Epithelial cell of prostate (primary cell): ENCODE results near the gene HOMER1.
A peak's percentile ranks its signal among the peaks of the same experiment; 100 is the strongest.
"Not testable (repeated sequence)": the region's sequence is repeated elsewhere in the genome, so short reads cannot be mapped to it uniquely, and the experiment has no call there.

Source experiments
- DNase-seq: peaks from one replicate; pipeline ENCODE4 v3.0.0-alpha.2; 2011; ENCODE audit warnings: low read depth, low spot score
- H3K27ac ChIP-seq: fragments of 450-650 bp; 2 replicates; pipeline ENCODE4 v1.5.1; 2017; ENCODE audit warnings: mild to moderate bottlenecking

HOMER1 gene

DNA sequence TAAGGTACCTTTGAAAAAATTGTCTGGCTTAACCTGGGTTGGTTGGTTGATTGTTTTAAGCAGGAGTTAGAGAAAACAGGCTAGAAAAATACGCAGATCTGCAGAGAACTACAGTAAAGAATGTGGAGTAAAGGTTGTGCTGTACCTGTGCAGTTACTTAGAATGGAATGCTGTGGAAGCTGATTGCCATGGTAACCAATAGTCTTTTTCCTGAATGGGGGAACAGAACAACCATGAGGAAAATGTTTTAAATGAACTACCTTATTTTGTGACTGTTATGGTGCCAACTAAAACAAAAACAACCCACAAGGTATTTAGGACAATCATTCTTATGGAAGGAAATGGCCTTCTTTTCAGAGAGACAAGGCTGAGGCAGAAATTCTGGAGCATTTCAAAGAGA is 4.8 kb upstream of the HOMER1 start:
- no peak for DNase-seq
- H3K27ac ChIP-seq: no peak overlapping the region

DNA sequence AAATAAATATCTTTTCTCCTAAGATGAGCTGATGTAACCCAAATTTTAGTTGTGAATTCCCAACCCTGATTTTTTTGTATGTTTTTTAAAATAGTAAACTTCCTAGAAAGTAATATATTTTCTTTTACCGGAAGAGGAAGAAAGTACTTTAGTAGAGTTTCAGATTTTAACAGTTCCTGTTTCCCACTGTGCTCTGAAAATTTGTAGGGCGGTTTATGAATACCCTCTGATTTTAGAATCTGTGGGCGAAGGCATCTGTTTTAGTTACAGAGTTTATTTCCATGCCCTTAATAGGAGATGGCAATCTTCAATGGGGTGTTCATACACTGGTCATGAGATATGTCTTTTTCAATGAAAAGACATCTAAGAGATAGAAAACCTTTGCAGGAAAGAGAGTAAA is 3.7 kb upstream of the HOMER1 start:
- H3K27ac ChIP-seq: no peak overlapping the region
- no peak for DNase-seq

DNA sequence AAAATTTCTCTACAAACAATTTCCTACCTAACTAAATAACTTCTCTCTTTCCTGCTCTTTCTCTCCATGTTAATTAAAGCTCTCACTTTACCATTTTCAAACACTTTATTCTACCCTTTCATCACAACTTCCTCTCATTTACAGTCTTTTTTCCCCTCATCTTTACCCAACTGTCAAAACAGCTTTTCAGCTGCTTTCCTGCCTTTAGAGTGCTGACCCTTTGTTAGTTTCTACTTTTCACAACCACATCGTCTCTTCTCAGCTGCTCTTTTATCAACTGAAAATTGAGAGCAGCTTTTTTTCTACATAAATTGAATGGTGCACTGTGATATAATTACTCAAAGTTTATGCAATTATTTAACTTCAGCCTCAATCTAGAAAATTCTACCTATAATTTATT is 3.1 kb upstream of the HOMER1 start:
- no peak overlapping the region for H3K27ac ChIP-seq
- DNase-seq: no peak

DNA sequence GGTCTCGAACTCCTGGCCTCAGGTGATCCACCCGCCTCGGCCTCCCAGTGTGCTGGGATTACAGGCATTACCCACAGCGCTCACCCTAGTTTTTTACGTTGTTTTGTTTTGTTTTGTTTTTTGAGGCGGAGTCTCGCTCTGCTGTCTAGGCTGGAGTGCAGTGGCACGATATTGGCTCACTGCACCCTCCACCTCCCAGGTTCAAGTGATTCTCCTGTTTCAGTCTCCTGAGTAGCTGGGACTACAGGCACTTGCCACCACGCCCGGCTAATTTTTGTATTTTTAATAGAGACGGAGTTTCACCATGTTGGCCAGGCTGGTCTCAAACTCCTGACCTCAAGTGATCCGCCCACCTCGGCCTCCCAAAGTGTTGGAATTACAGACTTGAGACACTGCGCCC is 2.4 kb upstream of the HOMER1 start:
- DNase-seq, H3K27ac ChIP-seq: not testable (repeated sequence)

DNA sequence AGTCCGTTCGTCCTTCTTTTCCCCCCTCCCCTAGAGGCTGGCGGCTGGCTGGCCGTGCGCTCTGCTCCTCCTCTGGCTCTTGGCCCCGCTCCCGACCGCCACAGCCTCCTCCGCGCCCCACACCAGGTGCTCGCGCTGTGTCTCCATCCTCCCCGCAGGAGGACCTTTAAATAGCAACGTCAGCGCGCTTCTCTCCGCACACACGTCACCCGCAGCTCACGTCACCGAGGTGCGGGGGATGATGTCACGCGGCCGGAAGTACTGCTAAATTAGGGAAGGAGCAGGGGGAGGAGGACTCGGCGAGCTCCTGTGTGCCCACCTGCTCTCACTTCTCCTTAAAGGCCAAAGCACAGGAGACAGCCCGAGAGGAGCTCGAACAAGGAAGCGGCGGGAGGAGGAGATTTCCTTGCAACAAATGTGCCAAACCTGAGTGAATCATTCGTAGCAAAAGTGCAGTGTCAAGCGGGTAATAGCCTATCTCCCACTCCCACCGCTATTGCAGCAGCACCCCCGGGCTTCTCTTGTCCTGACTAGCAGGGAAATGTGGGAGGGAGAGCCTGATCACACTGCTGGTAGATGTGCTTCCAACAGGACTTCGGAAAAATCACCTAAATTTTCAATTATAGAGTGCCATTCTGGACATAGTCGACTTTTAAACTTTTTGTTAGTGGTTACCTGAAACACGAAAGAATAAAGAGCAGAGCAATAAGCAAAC is 614 bp upstream of the HOMER1 start:
- peak; percentile 87 for DNase-seq
- peak overlapping the region; percentile 96 for H3K27ac ChIP-seq

DNA sequence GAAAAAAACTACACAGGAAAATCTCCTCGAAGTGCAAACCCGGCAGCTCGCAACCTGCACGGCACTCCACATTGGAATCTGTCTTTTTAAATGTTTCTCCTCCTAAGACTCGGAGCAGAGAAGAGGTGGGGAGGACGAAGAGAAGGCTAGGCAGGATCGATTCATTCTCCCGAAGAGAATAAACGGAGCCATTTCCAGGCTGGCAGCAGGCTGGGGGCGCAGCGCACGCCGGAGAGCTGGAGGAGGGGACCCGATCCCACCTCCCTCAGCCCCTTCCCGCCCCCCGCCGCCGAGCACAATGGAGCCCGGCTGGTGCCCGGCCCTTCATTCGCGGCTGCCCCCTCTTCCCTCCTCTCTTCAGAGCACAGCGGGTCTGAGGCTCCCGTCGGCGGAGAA is 628 bp downstream of the HOMER1 start:
- no peak for DNase-seq
- peak overlapping the region; percentile 96 for H3K27ac ChIP-seq

DNA sequence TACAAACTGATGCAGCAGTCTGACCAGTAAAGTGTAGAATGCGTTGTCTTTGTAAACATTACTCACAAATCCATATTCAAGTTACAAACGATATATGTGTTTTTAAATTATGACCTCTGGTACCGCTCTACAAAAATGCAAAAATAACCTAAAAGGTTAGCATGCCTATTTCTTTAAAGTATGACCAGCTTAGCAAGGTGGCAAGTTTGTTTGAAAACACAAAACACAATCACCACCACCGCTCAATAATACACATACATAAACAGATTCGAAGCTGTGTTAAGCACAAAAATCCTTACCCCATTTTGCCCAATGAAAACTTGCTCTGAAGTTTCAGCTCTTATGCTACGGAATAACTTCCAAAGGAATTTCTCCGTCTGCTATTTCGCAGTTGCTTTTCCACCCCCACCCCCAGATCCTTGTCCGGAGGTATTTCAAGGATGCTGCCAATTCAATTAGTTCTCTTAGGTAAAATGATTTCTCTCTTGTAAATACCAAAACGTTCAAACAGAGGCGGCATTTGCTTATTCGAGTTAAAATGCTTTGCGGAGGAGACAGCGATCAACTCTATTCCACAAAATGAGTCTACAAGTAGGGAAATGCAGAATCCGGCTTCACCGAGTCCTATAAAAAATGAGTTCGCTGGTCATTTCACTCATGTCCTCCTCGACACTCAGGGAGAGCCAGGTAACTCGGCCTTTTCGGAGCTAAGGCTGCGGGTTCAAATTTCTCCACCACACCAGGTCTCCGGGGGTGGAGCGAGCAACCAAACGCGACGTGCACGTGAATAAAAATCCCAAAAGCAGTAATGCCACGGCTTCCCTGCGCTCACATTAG is 1.2 kb downstream of the HOMER1 start:
- DNase-seq: no peak

DNA sequence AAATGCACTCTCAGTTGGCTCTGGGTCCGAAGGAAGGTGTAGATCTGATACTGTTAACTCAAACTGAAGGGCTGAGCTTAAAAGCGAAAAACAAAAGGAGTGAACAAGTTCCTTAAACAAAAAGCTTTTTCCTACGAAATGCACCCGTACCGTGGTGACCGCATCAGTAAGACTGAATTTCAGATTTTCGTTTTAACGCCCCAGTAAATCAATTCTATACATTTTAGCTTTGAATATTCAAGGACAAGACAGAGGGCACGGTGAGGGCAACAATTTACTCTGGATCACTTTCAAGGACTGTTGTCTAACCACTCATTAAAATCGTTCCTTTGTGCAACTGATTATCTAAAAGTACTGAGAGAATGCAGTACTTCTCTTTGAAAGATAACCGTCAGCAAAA is 1.9 kb downstream of the HOMER1 start:
- H3K27ac ChIP-seq: no peak overlapping the region
- DNase-seq: no peak

More for the DNA sequence above, 1.2 kb downstream of the HOMER1 start:
- peak overlapping the region; percentile 96 for H3K27ac ChIP-seq

DNA sequence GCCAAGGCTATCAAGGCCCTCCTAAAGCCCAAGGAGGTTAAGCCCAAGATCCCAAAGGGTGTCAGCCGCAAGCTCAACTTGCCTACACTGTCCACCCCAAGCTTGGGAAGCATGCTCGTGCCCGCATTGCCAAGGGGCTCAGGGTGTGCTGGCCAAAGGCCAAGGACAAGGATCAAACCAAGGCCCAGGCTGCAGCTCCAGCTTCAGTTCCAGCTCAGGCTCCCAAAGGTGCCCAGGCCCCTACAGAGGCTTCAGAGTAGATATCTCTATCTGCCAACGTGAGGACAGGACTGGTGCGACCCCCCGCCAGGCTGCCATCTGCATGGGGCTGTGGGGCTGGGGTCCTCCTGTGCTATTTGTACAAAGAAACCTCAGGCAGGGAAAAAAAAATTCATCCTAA is 3.3 kb downstream of the HOMER1 start:
- H3K27ac ChIP-seq: no peak overlapping the region
- no peak for DNase-seq

DNA sequence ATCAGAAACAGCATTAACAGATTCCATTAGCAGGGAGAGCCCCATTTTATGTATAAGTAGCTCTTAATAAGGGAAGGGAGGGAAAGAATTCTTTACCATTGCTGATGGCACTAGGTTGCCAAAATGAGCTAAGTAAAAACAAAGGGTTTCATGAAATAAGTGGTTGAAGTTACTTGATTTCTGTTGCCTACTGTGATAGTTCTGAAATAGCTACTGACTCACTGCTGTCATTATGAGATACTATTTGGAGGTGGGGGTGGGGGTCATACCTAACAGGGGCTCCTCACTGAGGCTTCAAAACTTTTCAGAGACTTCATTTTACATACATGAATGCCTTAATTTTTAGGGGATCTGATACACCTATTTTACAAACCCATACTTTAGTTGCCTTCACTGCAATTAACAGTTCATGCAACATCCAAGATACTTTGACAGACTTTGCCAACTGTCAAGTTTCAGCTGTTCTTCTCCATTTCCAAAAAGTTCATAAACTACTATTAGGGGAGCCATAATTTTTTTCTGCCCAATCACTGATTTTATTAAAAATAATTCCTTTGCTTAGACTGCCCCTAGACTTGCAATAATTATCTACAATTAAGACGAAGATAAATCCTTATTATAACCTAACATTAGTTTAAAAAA is 4.6 kb downstream of the HOMER1 start:
- no peak overlapping the region for H3K27ac ChIP-seq
- no peak for DNase-seq

DNA sequence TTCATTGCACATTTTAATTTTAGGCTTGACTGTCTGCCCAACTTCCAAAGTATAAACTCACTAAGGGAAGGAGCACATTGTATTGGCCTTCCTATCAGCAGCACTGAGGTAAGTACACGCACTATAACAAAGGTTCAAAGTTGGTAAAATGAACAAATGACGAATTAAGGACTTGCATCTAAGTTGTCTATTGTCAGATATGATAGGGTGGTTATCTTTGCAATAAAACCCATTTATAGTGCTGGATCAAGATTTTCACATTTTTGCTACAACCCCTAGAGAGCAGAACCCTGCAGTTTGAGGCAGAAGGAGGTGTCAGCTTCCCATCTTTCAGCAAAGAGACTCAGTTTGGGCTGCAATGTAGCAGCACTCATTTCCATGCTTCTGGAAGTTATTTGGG is 5.1 kb downstream of the HOMER1 start:
- no peak for DNase-seq
- H3K27ac ChIP-seq: no peak overlapping the region

DNA sequence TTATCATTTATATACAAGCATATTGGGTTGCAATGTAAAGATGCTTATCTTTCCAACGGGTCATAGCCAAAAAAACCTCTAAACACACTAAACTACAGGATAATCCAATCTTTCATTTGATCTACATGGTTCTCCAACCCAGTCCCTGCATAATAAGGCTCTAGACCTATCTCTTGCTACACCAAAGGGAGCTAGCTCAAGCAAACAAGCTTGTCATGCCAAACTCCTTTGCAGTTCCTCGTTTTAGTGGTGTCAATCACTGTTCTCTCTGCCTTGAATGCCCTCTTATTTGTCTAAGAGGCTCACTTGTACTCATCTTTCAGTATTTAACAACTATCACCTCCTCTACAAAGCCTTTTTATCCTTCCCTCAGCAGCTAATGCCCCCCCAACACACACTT is 5.6 kb downstream of the HOMER1 start:
- no peak overlapping the region for H3K27ac ChIP-seq
- no peak for DNase-seq

DNA sequence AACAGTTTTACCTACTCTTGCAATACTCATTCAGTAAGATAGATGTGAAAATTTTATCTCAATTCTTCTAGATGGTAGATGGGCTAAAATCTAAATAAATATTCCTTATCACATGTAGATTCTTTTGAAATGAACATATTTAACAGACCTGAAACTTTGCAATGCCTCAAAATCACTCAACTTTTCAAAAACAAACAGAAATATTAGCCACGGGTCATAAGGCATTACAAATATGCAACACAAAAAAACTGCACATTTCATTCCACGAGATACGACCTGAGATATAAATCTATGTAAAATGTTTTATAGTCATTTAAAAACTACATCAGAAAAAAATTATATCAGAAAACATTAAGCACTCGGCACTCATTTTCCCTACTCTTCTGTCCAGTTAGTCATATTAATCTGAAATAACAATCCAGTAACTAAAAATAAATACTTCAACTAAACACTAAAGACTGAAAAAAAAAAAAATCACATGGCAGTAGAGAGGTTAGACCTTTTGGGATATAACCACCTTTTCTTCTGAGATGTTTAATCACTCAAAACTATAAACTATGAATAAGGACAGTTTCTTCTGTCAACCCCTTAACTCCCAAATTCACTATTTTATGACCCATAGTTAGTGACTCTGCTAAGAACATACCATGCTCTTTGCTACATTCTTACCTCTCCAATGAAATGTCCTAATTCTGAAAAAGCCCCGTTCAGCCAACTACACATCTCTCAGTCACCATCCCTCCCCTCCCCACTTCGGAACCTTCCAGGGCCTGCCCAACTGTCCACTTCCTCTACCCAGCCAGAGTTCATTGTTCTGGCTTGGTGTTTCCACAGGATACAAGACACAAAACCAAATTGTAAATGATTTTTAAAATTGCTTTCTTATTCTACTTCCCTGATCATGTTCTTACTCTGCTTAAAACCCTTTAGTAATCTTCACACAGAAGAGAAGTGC is 6.4 kb downstream of the HOMER1 start:
- no peak overlapping the region for H3K27ac ChIP-seq
- DNase-seq: no peak

DNA sequence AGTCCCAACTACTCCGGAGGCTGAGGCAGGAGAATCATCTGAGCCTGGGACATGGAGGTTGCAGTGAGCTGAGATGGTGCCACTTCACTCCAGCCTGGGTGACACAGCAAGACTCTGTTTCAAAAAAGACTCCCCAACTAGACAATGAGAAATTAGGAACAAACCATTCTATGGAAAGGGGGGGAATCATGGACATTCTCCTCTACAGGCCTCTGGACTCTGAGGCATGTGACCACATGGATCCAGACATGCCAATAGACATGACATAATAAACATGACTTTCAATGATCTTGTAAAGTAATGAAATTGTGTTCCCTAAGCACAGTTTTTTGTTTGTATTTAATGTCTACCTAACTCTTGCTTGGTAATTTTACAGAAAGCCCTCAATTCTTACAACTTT is 8.8 kb downstream of the HOMER1 start:
- no peak for DNase-seq

DNA sequence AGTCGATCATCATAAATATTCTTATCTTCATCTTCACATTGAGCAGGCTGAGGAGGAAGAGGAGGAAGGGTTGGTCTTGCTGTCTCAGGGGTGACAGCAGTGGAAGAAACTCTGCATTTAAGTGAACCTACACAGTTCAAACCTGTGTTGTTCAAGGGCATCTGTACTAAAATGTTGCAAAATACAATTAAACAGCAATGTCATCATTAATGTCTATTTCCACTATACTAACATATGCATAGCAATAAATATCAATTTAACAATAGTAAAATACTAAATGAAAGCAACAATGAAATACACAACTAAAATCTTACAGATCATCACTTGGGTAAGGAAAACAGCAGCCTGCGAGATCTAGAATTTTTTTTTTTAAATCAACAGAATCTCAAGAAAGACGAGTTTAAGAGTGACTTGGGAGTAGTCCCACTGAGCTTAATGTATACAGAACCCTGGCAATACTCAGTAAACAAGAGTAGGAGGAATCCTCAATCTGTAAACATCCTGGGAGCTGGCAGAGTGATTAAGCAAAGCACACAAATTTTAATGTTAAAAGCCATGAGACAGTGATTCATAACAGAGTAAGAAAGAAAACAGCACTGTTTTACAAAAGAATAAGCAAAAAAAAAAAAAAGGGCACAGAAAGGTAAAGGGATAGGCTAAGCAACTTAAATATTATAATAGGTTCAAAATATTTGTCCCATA is 10.0 kb downstream of the HOMER1 start:
- H3K27ac ChIP-seq: peak overlapping the region; percentile 22
- peak; percentile 31 for DNase-seq

More for the DNA sequence above, 8.8 kb downstream of the HOMER1 start:
- no peak overlapping the region for H3K27ac ChIP-seq

DNA sequence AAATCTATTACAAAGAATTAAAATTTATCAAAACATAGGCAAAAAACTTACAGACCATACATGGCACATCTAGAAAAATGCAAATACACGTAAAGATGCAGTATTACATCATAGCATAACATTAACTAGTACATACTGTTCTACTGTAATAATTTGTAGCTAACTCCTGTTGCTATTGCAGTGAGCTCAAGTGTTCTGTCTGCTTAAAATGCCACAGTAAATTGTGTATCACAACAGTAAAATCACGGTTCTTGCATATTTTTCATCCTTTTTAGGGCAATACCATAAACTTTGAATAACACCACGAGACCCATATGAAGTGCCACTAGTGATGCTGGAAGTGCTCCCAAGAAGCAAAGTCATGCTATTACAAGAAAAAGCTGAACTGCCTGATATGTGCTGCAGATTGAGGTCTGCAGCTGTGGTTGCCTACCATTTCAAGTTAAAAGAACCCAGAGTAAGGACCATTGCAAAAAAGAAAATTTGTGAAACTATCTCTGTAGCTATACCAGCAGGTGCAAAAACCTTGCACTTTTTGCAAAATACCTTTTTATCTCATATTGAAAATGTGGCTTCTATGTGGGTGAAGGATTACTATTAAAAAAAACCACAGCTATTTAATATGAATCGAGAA is 14.2 kb downstream of the HOMER1 start:
- DNase-seq: no peak
- H3K27ac ChIP-seq: no peak overlapping the region

DNA sequence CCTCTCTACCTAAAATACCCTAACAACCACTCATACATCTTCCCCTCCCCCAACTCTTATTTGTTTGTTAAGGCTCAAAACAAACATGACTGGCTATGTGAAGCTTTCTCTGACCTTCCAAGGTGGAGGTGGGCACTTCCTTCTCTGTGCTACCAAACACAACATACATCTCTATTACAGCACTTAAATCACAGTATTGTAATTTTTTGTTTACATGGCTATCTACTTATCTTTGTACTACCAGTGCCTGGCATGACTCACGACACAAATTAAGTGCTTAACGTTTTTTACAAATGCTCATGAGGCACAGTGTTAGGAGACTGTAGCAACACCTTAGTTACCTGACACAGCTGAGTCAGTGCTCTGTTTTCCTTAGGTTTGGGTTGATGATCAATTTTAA is 18.6 kb downstream of the HOMER1 start:
- H3K27ac ChIP-seq: no peak overlapping the region
- DNase-seq: peak; percentile 67

DNA sequence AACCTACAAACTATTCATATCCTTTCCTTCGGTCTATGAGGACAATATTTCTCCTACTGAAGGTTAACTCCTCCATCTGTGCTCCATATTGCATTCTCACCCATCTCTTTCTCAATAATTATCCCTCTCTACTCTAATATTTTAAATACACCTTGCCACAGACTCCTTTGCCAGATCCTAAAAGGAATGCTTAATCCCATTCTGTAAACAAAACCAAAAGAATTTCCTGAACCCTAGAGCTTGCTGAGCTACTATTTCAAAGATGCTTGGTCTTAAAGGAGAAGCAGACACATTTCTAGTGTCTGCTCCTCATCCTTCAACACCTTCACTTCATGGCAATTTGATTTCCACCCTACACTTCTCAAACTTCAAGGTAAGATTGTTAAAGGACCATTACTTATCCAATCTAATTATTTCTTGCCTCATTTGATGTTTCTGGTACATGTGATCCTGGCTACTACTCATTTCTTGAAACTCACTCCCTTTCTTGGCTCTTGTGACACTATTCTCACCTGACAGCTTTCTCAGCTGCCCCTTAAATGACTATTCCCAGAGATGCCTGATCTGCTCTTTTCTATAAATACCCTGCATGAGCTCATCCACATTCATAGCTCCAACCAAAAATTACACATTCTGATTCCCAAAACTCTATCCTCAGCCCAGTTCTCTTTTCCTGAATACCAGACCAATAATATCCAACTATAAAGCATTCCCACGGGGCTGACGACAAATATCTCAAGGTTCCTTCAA is 20.2 kb downstream of the HOMER1 start:
- DNase-seq: no peak
- no peak overlapping the region for H3K27ac ChIP-seq
